HG03196 (cell line): ENCODE data around the gene PRSS38.

ENCODE experiments used
- ATAC-seq: cut with Tn5 transposase; IDR thresholded peaks from one replicate; pipeline ENCODE4 v1.9.1; 2021; ENCODE audit not compliant: unreplicated experiment

Gene PRSS38

GRCh38 chr1:227792216-227793078, 23.0 kb upstream of the PRSS38 start:
- no peak for ATAC-seq

GRCh38 chr1:227793079-227793947, 22.2 kb upstream of the PRSS38 start:
- ATAC-seq, result no peak

- ATAC-seq, result no peak
Measured at GRCh38 chr1:227793948-227794816, 21.3 kb upstream of the PRSS38 start.

GRCh38 chr1:227794817-227795192, 20.7 kb upstream of the PRSS38 start:
- ATAC-seq, result no peak

- no peak for ATAC-seq
Measured at GRCh38 chr1:227795732-227796131, 19.7 kb upstream of the PRSS38 start.

- ATAC-seq, result no peak
Measured at GRCh38 chr1:227796359-227796915, 19.0 kb upstream of the PRSS38 start.

- ATAC-seq, result no peak
Measured at GRCh38 chr1:227797144-227797543, 18.3 kb upstream of the PRSS38 start.

GRCh38 chr1:227797625-227798024, 17.9 kb upstream of the PRSS38 start:
- no peak for ATAC-seq

GRCh38 chr1:227798078-227798802, 17.2 kb upstream of the PRSS38 start:
- ATAC-seq, result no peak

GRCh38 chr1:227799756-227800155, 15.7 kb upstream of the PRSS38 start:
- no peak for ATAC-seq

- ATAC-seq, result no peak
Measured at GRCh38 chr1:227803933-227804332, 11.5 kb upstream of the PRSS38 start.

GRCh38 chr1:227805606-227806197, 9.8 kb upstream of the PRSS38 start:
- ATAC-seq, result no peak

- ATAC-seq, result no peak
Measured at GRCh38 chr1:227808566-227808965, 6.9 kb upstream of the PRSS38 start.

GRCh38 chr1:227809026-227809425, 6.4 kb upstream of the PRSS38 start:
- no peak for ATAC-seq

- ATAC-seq, result no peak
Measured at GRCh38 chr1:227813962-227814361, 1.5 kb upstream of the PRSS38 start.

GRCh38 chr1:227816750-227817446, 1.4 kb downstream of the PRSS38 start:
- ATAC-seq, result no peak

- no peak for ATAC-seq
Measured at GRCh38 chr1:227823537-227823936, 8.1 kb downstream of the PRSS38 start.

- ATAC-seq, result no peak
Measured at GRCh38 chr1:227824204-227824603, 8.7 kb downstream of the PRSS38 start.

GRCh38 chr1:227828786-227829185, 13.3 kb downstream of the PRSS38 start:
- no peak for ATAC-seq
